Naive thymus-derived CD8-positive, alpha-beta T cell (primary cell): ENCODE measurements around the gene MAP3K1. TPM values are rescaled to one million over a fixed set of nuclear protein-coding genes. Genes with fewer than 3 reads are reported as not detected.
"Not testable (repeated sequence)": the region's sequence is repeated elsewhere in the genome, so short reads cannot be mapped to it uniquely, and the experiment has no call there.

ENCODE experiments used
- ATAC-seq, 2 donors: fragments of 150-1000 bp; cut with Tn5 transposase in 1 of 2; sonication (Bioruptor Pico), chemical (Tn5 transposase) in 1 of 2; 1 replicate in 1 of 2; 2 replicates in 1 of 2; pipeline ENCODE4 v1.10.0; 2021; ENCODE audit warnings: mild to moderate bottlenecking in 2 of 2, moderate library complexity in 2 of 2
- POLR2A ChIA-PET: fragments of 350-600 bp; sonication (Branson Sonifier 250); formaldehyde crosslinking; loops from one replicate; lab custom pipeline; 2021; ENCODE audit warnings: antibody characterized with exemption; lab: Charles Lee
- DNase-seq, 10 donors: peaks; one replicate each; pipeline versions ENCODE4 v3.0.0 to v3.0.0-alpha.2; 2020 to 2022
- H3K27ac Mint-ChIP-seq, 10 donors: one replicate each; pipeline ENCODE4 v1.8.0; 2020 to 2022; ENCODE audit warnings: mild to moderate bottlenecking in 10 of 10, mixed read lengths in 10 of 10, moderate library complexity in 4 of 10, inconsistent platforms in 1 of 10
- H3K27me3 Mint-ChIP-seq, 5 donors: one replicate each; pipeline ENCODE4 v1.8.0; 2021 to 2022; ENCODE audit warnings: mixed read lengths in 5 of 5
- H3K36me3 Mint-ChIP-seq, 3 donors: one replicate each; pipeline ENCODE4 v1.8.0; 2020 to 2022; ENCODE audit warnings: mixed read lengths in 3 of 3, mild to moderate bottlenecking in 2 of 3, inconsistent platforms in 1 of 3
- H3K4me1 Mint-ChIP-seq, 4 donors: one replicate each; pipeline ENCODE4 v1.8.0; 2021 to 2022; ENCODE audit warnings: mixed read lengths in 4 of 4
- H3K4me3 Mint-ChIP-seq, 10 donors: one replicate each; pipeline ENCODE4 v1.8.0; 2020 to 2022; ENCODE audit warnings: mild to moderate bottlenecking in 10 of 10, mixed read lengths in 10 of 10, moderate library complexity in 6 of 10, inconsistent platforms in 1 of 10
- H3K9me3 Mint-ChIP-seq, 9 donors: one replicate each; pipeline ENCODE4 v1.8.0; 2020 to 2022; ENCODE audit warnings: mixed read lengths in 9 of 9, mild to moderate bottlenecking in 3 of 9, inconsistent platforms in 1 of 9, moderate library complexity in 1 of 9
- polyA plus RNA-seq, 3 donors: library from polyadenylated mRNA; unstranded; fragments of 300-500 nt; fragmentation: Illumina TruSeq; gene quantifications; one replicate each; pipeline ENCODE4 v1.2.3, GENCODE V29; 2021
- total RNA-seq, 8 experiments: library from RNA in 2 of 8; stranded (reverse) in 2 of 8; gene quantifications; one replicate each; pipeline ENCODE4 v1.2.3 and lab custom pipeline; 2021 to 2026

The MAP3K1 gene
- total RNA-seq (10 to 100 TPM; 35.6 to 38.0 TPM), polyA plus RNA-seq (10 to 100 TPM; 15.3 to 20.3 (median 19.2) TPM), total RNA-seq (lab: John Stamatoyannopoulos, UW) (59.0 to 125 (median 115) reads per million in 6 experiments)

DNA sequence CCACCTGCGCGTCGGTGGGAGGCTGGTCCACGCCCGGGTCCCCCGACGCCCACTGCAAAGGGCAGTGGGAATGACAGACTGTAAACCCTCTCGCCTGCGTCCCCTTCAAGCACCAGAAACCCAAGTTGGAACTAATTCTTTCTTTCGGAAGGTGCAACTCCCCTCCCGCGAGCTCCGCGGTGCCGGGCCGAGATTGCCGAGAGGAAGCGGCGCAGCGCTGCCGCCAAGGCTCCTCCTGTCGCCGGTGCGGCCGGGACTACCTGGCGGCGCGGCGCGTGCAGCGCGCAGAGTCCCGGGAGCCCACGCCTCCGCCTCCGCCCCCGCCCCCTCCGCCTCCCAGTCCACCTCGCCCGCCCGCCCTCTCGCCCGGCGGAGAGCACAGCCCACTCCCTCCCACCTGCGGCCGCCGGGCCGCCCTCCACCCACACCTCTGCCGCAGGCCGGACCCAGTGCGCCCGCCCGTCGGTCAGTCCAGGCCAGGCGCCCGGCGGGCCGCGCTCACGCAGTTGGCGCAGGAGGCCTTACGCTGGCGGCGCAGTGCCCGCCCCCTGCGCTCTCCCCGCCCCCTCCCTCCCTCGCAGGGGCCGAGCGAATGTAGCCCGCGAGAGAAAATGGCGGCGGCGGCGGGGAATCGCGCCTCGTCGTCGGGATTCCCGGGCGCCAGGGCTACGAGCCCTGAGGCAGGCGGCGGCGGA lies at the start of gene MAP3K1:
MAP3K1 (plus strand) TSS at position 587 of the 695 bp plus-strand sequence; CDS start at position 612, 25 bp downstream.
- Mint-ChIP-seq H3K27ac (peak within 1 kb of the TSS; percentile 88 to 95 (median 93)), H3K36me3 (no peaks in the 10 kb centered on the region), H3K4me3 (peak within 1 kb of the TSS; percentile 86 to 95 (median 94)), H3K9me3 (no peaks in the 10 kb centered on the region), H3K4me1 (peaks cover 13 to 48% (median 32%) of the 10 kb centered on the region in 4 donors), H3K27me3 (no peaks in the 10 kb centered on the region)
- POLR2A ChIA-PET: interaction anchor here (0.6 to 2.0 kb wide), 10 partner anchors 39 to 822 kb away, joined by 3 to 12 read pairs (median 4); partner anchors contain the start of gene GPBP1
- DNase-seq (peak; percentile 71 to 94 (median 82)), ATAC-seq (peak; percentile 71 to 76)

DNA sequence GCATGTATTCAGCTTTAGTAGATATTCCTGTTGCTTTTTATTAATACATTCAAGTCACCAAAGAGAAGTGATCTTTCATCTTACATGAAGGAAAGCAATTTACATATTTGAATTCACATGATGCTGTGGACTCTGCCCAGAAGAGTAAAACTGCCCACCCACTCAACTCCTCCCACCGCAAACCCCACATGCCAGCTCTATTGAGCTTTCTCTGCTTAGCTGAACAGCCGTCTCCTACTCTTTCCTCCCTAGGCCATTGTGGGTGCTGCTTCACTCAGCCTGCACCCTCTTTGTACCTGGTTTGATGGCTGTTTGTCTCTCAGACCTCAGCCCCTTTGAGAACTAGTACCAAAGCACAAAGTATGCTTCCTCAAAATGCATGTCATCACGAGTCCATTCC lies 48.4 kb upstream of the MAP3K1 start:
- H3K27ac Mint-ChIP-seq: peak overlapping the region in 1 of 10 donors; percentile 26
- ATAC-seq: no peak
- no peak overlapping the region for H3K4me3 Mint-ChIP-seq
- POLR2A ChIA-PET: no interaction called here
- peaks cover 0 to 33% (median 4%) of the 10 kb centered on the region in 4 donors for H3K4me1 Mint-ChIP-seq
- no peak for DNase-seq
- no peaks in the 10 kb centered on the region for H3K9me3 Mint-ChIP-seq
- no peaks in the 10 kb centered on the region for H3K27me3 Mint-ChIP-seq
- no peaks in the 10 kb centered on the region for H3K36me3 Mint-ChIP-seq

DNA sequence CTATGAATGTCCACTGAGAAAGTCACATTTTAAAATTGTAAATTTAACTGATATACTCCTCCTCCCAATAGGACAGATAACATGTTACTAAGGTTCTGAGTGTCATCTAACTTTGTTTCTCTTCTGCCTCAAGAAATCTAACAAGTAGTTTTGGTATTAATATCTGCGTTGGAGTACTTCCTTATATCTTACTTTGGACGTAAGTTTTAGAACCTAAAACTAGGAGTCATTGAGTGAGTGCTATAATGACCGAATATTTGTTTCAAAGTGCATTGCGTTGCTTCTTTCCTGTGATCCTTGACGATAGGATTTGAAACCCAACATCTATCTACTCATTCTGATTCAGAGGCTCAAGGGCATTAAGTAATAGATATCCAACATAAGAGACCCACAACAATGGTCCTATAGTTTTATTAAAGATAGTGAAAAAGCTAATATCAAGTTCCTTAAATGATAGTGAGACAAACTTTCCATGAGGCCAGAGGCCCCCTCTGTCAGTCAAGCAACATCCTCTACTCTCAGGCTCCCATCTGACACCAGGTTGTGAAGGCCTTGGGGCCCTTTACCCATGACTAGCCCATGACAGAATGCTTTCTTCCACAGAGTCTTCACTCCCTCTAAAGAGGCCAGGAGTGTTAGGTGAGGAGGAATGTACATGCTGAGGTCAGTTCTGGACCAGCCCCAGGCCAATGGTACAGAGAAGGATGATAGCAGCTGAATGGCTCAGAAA lies 45.3 kb upstream of the MAP3K1 start:
- Mint-ChIP-seq H3K9me3 (no peaks in the 10 kb centered on the region), H3K4me3 (no peak overlapping the region), H3K4me1 (peaks cover 0 to 21% (median 4%) of the 10 kb centered on the region in 4 donors), H3K27ac (no peak overlapping the region), H3K36me3 (no peaks in the 10 kb centered on the region), H3K27me3 (no peaks in the 10 kb centered on the region)
- DNase-seq (no peak), ATAC-seq (no peak)
- POLR2A ChIA-PET: no interaction called here

DNA sequence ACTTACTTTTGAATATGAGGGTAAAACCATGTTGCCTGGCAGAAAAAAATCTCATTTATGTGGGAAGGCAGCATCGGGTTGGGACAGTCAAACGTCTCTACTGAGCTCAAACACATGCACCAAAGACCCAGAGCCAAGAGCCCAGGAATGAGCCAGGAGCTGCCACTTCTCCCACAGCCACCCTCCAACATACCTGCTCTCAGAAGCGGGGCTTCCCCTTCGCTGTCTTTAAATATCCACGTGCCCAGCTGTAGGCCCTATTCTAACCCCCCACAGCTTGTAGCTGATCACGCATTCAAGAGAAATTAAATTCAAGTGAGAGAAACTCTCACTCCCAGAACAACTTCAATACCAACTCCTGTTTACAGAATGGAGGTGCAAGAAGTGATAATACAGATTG lies 42.6 kb upstream of the MAP3K1 start:
- DNase-seq: no peak
- Mint-ChIP-seq H3K4me3 (no peak overlapping the region), H3K27ac (peak overlapping the region in 1 of 10 donors; percentile 43), H3K36me3 (peaks cover 0 to 2% (median 0%) of the 10 kb centered on the region in 3 donors), H3K9me3 (peaks cover 0 to 5% (median 0%) of the 10 kb centered on the region in 9 donors), H3K27me3 (no peaks in the 10 kb centered on the region), H3K4me1 (peaks cover 0 to 11% (median 2%) of the 10 kb centered on the region in 4 donors)
- POLR2A ChIA-PET: interaction anchor here (0.5 kb wide), 1 partner anchor 173 kb away, joined by 3 read pairs; no protein-coding TSS in a partner anchor
- no peak for ATAC-seq

DNA sequence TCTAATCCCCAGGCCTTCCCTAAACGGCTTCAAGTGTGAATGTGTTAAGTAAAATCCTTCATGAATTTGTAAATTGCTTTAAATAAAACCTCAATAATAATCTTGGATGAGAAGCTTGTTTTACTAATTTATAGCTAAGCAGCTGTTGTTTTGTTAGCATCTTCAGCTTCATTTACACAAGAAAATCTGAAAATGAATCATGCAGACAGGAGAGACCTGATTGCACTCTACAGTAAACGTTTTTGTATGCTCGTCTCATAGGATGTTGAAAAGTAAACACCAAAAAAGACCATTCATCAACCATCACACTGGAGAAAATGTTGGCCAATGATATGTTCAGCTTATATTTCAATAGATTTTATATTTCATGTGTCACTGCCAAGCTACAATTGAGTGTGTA lies 40.4 kb upstream of the MAP3K1 start:
- POLR2A ChIA-PET: no interaction called here
- Mint-ChIP-seq H3K27me3 (no peaks in the 10 kb centered on the region), H3K27ac (no peak overlapping the region)

DNA sequence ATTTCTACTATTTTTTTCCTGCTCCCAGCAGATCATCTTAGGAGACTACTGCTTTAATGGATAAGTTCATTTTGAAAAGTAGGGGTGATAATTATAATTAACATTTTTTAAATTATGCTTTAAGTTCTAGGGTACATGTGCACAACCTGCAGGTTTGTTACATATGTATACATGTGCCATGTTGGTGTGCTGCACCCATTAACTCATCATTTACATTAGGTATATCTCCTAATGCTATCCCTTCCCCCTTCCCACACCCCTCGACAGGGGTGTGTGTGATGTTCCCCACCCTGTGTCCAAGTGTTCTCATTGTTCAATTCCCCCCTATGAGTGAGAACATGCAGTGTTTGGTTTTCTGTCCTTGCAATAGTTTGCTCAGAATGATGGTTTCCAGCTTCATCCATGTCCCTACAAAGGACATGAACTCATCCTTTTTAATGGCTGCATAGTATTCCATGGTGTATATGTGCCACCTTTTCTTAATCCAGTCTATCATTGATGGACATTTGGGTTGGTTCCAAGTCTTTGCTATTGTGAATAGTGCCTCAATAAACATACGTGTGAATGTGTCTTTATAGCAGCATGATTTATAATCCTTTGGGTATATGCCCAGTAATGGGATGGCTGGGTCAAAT lies 39.0 kb upstream of the MAP3K1 start:
- H3K27me3 Mint-ChIP-seq, H3K4me1 Mint-ChIP-seq, H3K27ac Mint-ChIP-seq, ATAC-seq, DNase-seq, H3K4me3 Mint-ChIP-seq, POLR2A ChIA-PET: not testable (repeated sequence)
- H3K9me3 Mint-ChIP-seq: peaks cover 0 to 21% (median 9%) of the 10 kb centered on the region in 9 donors
- H3K36me3 Mint-ChIP-seq: peaks cover 0 to 10% (median 6%) of the 10 kb centered on the region in 3 donors

More for the DNA sequence above, 40.4 kb upstream of the MAP3K1 start:
- H3K36me3 Mint-ChIP-seq: peaks cover 0 to 3% (median 0%) of the 10 kb centered on the region in 3 donors
- ATAC-seq: no peak
- DNase-seq: no peak
- H3K4me3 Mint-ChIP-seq: no peak overlapping the region
- peaks cover 0 to 12% (median 3%) of the 10 kb centered on the region in 9 donors for H3K9me3 Mint-ChIP-seq
- peaks cover 0 to 9% (median 2%) of the 10 kb centered on the region in 4 donors for H3K4me1 Mint-ChIP-seq

DNA sequence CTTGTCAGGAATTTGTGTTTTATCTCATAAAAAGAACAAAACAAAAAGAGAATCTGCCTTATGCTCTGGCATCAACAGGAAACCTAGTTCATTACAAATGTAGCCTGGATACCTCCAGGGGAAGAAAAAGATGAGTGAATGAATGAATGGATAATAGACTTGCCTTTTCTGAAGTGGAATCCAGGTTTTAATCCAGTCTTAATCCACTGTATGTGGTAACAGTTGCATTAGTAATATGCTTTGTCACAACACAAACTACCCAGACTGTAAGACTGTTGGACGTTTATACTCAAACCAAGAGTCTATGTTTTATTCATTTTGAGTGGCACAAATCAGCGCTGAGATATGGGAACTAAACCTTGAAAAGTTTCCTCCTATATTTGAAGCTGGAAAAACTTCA lies 32.1 kb upstream of the MAP3K1 start:
- Mint-ChIP-seq H3K27me3 (peaks cover 0 to 4% (median 0%) of the 10 kb centered on the region in 5 donors), H3K27ac (no peak overlapping the region), H3K4me1 (no peaks in the 10 kb centered on the region), H3K4me3 (no peak overlapping the region), H3K9me3 (peaks cover 0 to 22% (median 6%) of the 10 kb centered on the region in 9 donors), H3K36me3 (peaks cover 0 to 9% (median 6%) of the 10 kb centered on the region in 3 donors)
- POLR2A ChIA-PET: no interaction called here
- ATAC-seq: no peak
- DNase-seq: no peak

DNA sequence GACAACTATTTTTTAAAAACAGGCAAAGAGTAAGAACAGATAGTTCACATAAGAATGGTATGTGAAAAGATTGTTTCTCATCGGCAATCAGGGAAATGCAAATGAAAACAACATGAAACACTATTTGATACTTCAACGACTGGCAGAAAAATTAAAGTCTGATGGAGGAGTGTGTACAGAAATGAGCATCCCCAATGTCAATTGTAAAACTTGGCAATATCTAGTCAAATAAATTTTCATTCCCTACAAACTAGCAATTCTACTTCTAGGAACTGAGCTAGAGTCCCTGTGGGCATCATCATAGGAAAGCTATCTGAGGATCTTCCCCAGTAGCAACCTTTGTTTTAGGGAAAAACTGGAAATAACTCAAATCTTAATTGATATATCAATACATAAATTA lies 29.0 kb upstream of the MAP3K1 start:
- Mint-ChIP-seq H3K9me3 (peaks cover 0 to 4% (median 0%) of the 10 kb centered on the region in 9 donors), H3K36me3 (no peaks in the 10 kb centered on the region), H3K27ac (no peak overlapping the region), H3K4me1 (no peaks in the 10 kb centered on the region), H3K4me3 (no peak overlapping the region), H3K27me3 (peaks cover 0 to 3% (median 0%) of the 10 kb centered on the region in 5 donors)
- DNase-seq (no peak), ATAC-seq (no peak)
- POLR2A ChIA-PET: no interaction called here

DNA sequence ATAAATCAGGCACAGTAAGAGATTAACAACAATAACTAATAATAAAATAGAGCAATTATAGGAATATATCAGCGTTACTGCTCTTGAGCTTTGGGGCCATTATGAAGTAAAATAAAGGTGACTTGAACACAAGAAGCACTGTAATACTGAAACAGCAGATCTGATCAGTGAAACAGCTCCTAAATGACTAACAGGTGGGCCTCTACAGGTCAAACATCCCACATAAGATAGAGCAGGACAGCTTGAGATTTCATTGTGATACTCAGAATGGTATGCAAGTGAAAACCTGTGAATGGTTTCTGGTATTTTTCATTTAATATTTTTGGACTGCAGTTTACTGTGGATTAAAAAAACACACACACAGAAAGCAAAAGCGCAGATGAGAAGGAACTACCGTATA lies 24.0 kb upstream of the MAP3K1 start:
- no peaks in the 10 kb centered on the region for H3K9me3 Mint-ChIP-seq
- H3K36me3 Mint-ChIP-seq: no peaks in the 10 kb centered on the region
- H3K27ac Mint-ChIP-seq: peak overlapping the region in 1 of 10 donors; percentile 29
- no peaks in the 10 kb centered on the region for H3K4me1 Mint-ChIP-seq
- H3K4me3 Mint-ChIP-seq: no peak overlapping the region
- H3K27me3 Mint-ChIP-seq: no peaks in the 10 kb centered on the region
- POLR2A ChIA-PET: no interaction called here
- ATAC-seq (no peak), DNase-seq (no peak)

DNA sequence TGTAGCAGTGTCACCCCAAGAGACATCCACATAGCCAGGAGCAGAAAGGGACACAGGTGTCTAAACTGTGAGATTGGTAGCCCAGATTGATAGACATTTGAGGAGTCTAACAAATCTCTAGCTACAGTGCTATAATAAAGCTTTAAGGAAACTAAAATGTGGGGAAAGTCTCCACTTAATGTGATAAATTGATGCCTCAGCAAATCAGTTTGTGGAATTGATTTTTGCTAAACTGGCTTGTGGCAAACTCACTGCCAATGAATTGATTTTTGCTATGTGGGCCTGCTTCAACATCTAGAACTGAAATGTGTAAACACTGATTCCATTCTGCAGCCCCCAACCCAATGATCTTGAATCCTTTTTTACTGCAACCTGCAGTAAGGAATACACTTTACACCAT lies 16.8 kb upstream of the MAP3K1 start:
- Mint-ChIP-seq H3K36me3 (no peaks in the 10 kb centered on the region), H3K4me3 (no peak overlapping the region), H3K27me3 (no peaks in the 10 kb centered on the region), H3K4me1 (peaks cover 0 to 3% (median 1%) of the 10 kb centered on the region in 4 donors), H3K27ac (no peak overlapping the region), H3K9me3 (no peaks in the 10 kb centered on the region)
- no peak for ATAC-seq
- no peak for DNase-seq
- POLR2A ChIA-PET: no interaction called here

DNA sequence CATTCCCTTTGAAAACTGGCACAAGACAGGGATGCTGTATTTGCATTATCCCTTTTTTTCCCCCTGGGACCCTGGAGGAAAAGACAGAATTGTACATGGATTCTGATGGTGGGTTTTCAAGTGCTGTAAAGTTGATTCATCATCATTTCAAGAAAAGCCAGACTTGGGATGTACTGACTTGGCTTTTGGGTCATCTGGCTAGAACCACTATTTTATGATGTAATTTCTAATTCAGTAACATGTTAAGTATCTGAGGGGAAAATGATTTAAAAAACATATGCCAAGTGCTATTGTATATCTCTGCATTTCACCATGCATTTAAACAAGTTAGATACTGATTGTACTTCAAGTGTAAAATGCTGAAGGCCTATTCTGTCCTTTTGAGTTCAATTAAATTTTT lies 15.2 kb upstream of the MAP3K1 start:
- Mint-ChIP-seq H3K27me3 (no peaks in the 10 kb centered on the region), H3K36me3 (no peaks in the 10 kb centered on the region), H3K9me3 (no peaks in the 10 kb centered on the region), H3K4me3 (no peak overlapping the region), H3K27ac (no peak overlapping the region), H3K4me1 (peaks cover 0 to 12% (median 4%) of the 10 kb centered on the region in 4 donors)
- no peak for ATAC-seq
- no peak for DNase-seq
- POLR2A ChIA-PET: no interaction called here

DNA sequence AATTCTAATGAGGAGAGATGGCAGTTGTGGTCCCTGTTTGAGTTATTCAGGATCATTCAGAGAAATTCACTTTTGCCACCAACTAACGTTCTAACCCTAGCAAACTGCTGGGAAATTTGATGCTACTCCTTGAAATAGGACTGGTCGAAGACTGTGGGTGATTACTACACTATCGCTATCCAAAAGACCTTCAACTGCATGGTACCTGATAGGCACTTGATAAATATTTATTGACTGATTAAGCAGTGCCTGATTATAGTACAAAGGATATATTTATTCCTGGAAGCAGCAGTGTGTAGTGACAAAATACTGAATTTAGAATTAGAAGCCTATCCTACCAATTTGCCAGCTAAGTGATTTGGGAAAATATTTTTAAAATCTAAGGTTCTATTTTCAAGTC lies 14.1 kb upstream of the MAP3K1 start:
- Mint-ChIP-seq H3K9me3 (no peaks in the 10 kb centered on the region), H3K27ac (no peak overlapping the region), H3K4me1 (peaks cover 0 to 12% (median 4%) of the 10 kb centered on the region in 4 donors), H3K36me3 (no peaks in the 10 kb centered on the region), H3K4me3 (no peak overlapping the region), H3K27me3 (no peaks in the 10 kb centered on the region)
- ATAC-seq (no peak), DNase-seq (no peak)
- POLR2A ChIA-PET: no interaction called here
